ENCODE data around the gene KCND2.
A peak's percentile ranks its signal among the peaks of the same experiment; 100 is the strongest.
"Not testable (repeated sequence)": the region's sequence is repeated elsewhere in the genome, so short reads cannot be mapped to it uniquely, and the experiment has no call there.

Gene KCND2

DNA sequence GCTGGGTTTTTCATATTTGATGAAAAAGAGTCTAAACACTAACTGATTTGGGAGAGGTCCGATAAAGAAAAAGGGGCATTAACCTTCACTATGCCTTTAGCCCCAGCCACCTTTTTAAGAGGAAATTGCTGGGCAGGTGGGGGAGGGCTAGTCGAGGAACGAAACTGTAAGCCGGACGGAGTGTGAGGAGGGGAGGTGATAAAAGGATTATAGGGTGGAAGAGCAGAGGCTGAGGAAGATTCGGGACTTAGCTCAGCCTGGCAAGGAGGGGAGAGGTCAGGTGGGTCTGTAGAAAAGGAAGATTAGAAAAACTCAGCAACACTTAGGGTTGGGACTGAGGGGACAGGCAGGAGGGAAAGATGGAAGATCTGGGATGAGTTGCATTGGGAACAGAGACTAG lies 508.0 kb downstream of the KCND2 start:
- no peak overlapping the region for H3K4me3 ChIP-seq (ENCODE audit: low read depth, low read length)
- DNase-seq (ENCODE audit: low read depth, low spot score): no peak
- TF ChIP-seq, protein P1, sequence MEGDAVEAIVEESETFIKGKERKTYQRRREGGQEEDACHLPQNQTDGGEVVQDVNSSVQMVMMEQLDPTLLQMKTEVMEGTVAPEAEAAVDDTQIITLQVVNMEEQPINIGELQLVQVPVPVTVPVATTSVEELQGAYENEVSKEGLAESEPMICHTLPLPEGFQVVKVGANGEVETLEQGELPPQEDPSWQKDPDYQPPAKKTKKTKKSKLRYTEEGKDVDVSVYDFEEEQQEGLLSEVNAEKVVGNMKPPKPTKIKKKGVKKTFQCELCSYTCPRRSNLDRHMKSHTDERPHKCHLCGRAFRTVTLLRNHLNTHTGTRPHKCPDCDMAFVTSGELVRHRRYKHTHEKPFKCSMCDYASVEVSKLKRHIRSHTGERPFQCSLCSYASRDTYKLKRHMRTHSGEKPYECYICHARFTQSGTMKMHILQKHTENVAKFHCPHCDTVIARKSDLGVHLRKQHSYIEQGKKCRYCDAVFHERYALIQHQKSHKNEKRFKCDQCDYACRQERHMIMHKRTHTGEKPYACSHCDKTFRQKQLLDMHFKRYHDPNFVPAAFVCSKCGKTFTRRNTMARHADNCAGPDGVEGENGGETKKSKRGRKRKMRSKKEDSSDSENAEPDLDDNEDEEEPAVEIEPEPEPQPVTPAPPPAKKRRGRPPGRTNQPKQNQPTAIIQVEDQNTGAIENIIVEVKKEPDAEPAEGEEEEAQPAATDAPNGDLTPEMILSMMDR (IDR thresholded peaks at IDR 0.05; ENCODE audit: low read depth, low read length): no peak
- in situ Hi-C loops (cut with HindIII; ENCODE audit: low sequenced_read_pairs): no loop called here

- in situ Hi-C loops (cut with HindIII; ENCODE audit: low sequenced_read_pairs); H3K4me3 ChIP-seq (ENCODE audit: low read depth, low read length); DNase-seq (ENCODE audit: low read depth, low spot score): not testable (repeated sequence)
Observed at GRCh38 chr7:120781924-120782323, 508.9 kb downstream of the KCND2 start.

- TF ChIP-seq, protein P1 (IDR thresholded peaks at IDR 0.05; ENCODE audit: low read depth, low read length): no peak
- no peak for DNase-seq (ENCODE audit: low read depth, low spot score)
- in situ Hi-C loops (cut with HindIII; ENCODE audit: low sequenced_read_pairs): no loop called here
Observed at GRCh38 chr7:120783273-120783672, 510.3 kb downstream of the KCND2 start.

DNA sequence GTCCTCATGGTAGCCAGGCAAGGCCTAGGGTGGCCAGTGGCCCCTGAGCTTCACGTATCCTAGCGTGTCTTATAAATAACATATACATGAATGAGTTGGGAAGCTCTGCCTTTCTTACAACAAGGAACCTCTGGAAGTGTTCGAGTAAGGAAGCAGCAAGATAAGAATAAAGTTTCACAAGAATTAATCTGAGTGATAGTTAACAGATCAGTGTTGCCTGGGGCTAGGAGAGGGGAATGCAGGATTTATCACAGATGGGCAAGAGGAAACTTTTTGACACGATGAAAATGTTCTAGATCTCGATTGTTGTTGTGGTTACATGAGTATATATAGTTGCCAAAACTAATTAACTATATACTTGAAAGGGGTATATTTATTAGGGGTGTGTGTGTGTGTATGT lies 510.7 kb downstream of the KCND2 start:
- no peak for DNase-seq (ENCODE audit: low read depth, low spot score)
- TF ChIP-seq, protein P1 (IDR thresholded peaks at IDR 0.05; ENCODE audit: low read depth, low read length): no peak
- in situ Hi-C loops (cut with HindIII; ENCODE audit: low sequenced_read_pairs): no loop called here
- H3K4me3 ChIP-seq (ENCODE audit: low read depth, low read length): no peak overlapping the region

More at GRCh38 chr7:120783273-120783672, 510.3 kb downstream of the KCND2 start:
- no peak overlapping the region for H3K4me3 ChIP-seq (ENCODE audit: low read depth, low read length)

- no peak for DNase-seq (ENCODE audit: low read depth, low spot score)
- no peak overlapping the region for H3K4me3 ChIP-seq (ENCODE audit: low read depth, low read length)
- in situ Hi-C loops (cut with HindIII; ENCODE audit: low sequenced_read_pairs): no loop called here
- TF ChIP-seq, protein P1 (IDR thresholded peaks at IDR 0.05; ENCODE audit: low read depth, low read length): no peak
Observed at GRCh38 chr7:120785095-120785494, 512.1 kb downstream of the KCND2 start.

DNA sequence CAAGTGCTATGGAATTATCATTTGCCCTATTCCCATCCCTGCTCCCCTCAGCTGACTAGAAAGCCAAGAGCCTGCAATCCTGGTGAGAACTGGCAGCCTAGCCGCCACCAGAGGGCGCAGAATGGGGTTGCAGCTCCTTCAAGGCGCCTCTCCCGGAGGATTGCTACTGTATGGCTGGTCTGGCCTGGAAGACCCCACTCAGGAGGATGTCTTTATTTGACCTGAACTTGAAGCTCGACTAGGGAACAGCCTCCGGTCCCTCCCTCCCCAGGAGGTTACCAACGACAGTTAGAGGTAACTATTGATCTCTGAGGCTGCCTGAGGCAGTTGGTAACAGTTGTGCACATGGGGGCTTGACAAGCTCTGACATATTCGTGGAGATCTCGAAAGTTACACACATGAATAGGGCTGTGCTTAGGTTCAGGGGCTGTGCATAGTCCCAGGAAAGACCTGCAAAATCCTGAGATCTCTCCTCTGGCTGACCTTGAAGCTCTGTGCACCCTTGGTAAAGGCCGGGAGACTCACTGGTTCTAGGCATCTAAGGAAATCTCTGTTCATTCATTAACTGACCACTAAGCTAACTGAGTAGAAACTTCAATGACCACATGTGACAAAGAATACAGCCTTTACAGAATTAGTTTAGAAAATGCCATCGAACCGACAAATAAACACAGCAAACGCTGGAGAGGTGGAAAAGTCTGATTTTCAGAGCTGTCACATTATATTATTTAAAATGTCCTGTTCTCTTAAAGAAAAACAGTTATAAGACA lies 519.3 kb downstream of the KCND2 start:
- DNase-seq (ENCODE audit: low read depth, low spot score): peak; percentile 69
- H3K4me3 ChIP-seq (ENCODE audit: low read depth, low read length): no peak overlapping the region
- in situ Hi-C loops (cut with HindIII; ENCODE audit: low sequenced_read_pairs): no loop called here
- TF ChIP-seq, protein P1 (IDR thresholded peaks at IDR 0.05; ENCODE audit: low read depth, low read length): peak; percentile 99

DNA sequence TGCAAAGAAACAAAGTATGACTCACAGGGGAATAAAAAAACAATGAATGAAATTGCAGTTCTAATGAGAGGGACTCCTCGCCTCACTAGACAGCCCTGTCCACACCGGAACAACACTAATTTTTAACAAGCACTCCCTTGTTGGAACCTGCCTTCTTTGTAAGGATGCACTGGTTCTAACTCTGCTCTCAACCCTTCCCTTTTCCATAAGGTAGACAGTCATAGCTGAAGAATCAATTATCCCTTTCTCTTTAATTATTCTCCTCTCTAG lies 519.8 kb downstream of the KCND2 start:
- in situ Hi-C loops (cut with HindIII; ENCODE audit: low sequenced_read_pairs): no loop called here
- TF ChIP-seq, protein P1 (IDR thresholded peaks at IDR 0.05; ENCODE audit: low read depth, low read length): no peak
- DNase-seq (ENCODE audit: low read depth, low spot score): no peak
- no peak overlapping the region for H3K4me3 ChIP-seq (ENCODE audit: low read depth, low read length)

All from astrocyte of the spinal cord (primary cell).